LNCaP clone FGC (cell line): ENCODE results near the gene LHFPL2.
"Not testable (repeated sequence)": the region's sequence is repeated elsewhere in the genome, so short reads cannot be mapped to it uniquely, and the experiment has no call there.

Experiments
- DNase-seq: peaks from one replicate; pipeline ENCODE4 v3.0.0-alpha.2; 2011; ENCODE audit warnings: low read depth
- H3K4me3 ChIP-seq: 2 replicates; pipeline ENCODE4 v1.5.1; 2011; ENCODE audit warnings: mild to moderate bottlenecking, low read depth, low read length, control low read depth
- CTCF ChIP-seq: IDR thresholded peaks from 2 replicates; pipeline ENCODE4 v1.5.1; 2012; ENCODE audit warnings: mild to moderate bottlenecking; ENCODE audit not compliant: control insufficient read depth, insufficient read depth; ENCODE audit errors: extremely low read depth

Gene LHFPL2

GRCh38 chr5:78689540-78690252, 41.1 kb upstream of the LHFPL2 start:
- no peak for DNase-seq
- no peak for TF ChIP-seq CTCF
- no peak overlapping the region for H3K4me3 ChIP-seq

DNA sequence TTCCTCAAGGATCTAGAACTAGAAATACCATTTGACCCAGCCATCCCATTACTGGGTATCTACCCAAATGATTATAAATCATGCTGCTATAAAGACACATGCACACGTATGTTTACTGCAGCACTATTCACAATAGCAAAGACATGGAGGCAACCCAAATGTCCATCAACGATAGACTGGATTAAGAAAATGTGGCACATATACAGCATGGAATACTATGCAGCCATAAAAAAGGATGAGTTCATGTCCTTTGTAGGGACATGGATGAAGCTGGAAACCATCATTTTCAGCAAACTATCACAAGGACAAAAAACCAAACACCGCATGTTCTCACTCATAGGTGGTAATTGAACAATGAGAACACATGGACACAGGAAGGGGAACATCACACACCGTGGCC, 38.9 kb upstream of the LHFPL2 start:
- not testable (repeated sequence) for DNase-seq, H3K4me3 ChIP-seq

DNA sequence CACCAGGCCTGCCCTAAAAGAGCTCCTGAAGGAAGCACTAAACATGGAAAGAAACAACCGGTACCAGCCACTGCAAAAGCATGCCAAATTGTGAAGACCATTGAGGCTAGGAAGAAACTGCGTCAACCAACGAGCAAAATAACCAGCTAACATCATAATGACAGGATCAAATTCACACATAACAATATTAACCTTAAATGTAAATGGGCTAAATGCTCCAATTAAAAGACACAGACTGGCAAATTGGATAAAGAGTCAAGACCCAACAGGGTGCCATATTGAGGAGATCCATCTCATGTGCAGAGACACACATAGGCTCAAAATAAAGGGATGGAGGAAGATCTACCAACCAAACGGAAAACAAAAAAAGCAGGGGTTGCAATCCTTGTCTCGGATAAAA, 35.3 kb upstream of the LHFPL2 start:
- DNase-seq, H3K4me3 ChIP-seq: not testable (repeated sequence)

DNA sequence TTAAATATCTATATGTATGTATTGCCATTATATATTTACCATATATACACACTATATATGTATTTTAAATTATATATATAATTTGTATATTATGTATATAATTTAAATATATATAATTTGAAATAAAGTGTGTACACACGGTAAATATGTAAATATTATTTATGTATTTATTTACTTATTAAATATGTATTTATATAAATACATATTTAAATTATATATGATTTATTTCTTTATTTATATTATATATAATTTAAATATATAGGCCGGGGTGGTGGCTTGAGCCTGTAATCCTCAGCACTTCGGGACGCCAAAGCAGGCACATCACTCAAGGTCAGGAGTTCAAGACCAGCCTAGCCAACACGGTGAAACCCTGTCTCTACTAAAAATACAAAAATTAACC, 31.3 kb upstream of the LHFPL2 start:
- TF ChIP-seq CTCF = no peak
- DNase-seq = no peak
- H3K4me3 ChIP-seq = no peak overlapping the region

DNA sequence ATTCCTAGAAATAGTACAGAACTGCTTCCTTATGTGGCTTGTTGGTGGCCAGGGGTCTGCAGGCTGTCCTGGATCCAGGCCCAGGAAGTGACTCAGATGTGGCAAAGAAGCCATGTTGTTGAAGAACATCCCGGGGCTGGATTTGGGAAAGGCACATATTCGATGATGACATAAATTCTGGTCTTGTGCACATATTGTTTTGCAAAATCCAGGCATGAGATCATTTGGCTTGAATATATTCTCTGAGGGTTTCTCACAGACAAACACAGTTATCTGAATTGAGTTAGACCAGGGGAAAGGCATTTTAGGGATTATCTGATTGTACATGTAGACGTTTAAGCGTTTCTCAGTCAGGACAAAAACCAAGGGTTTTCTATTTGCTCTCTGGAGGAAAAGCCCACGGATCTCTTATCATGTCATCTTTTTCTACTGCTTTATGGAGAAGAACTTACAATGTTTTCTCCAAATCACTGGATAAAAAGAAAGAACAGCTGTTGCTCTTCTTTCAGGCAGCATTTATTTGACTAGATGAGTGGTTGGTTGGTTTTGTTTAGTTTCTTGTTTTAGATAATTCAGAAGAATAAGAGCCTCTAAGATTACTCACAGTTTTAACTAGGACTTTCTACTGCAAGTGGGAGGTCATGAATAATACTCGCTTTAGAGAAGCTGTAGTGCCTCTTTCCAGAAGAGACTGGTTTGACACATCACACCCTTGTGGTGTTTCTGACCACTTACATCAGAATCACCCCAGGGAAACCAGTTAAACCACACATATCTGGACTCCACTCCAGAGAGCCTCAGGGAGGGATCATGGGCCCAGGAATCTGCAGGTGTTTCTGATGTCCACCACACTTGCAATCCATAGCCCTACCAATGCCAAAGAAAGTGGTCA, 29.5 kb upstream of the LHFPL2 start:
- no peak for DNase-seq
- no peak for TF ChIP-seq CTCF
- H3K4me3 ChIP-seq = no peak overlapping the region

DNA sequence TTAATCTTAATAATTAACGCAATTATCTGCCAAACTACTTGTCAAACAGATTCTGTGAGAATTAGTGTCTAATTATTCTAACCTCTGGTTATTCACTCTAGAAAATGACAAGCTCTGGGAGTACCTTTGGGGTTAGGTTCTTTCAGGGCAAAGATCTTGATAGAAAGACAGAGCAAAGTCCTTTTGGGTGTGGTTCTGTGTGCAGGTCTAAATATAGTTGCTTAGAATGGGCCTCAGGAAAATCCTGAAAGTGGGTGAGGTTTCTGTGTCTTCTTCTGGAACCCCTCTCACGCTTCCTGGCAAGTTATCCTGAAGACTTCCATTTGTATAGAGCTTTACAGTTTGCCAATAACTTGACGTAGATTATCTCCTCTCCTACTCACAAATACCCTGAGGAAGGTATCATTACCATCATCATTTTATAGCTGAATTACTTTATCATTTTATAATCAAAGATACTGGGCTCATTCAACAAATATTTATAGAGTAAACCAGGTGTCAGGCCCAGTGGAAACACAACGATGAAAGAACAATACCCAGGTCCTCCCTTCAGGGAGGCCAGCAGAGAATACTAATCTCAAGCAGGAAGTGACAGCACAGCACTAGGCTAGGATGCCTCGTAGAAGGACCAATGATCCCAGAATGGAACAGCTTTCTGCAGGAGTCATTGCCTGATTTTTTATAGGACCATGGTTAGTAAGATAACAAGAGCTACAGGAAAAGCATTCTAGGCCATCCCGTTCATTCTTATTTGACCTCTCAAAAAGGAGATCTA, 27.6 kb upstream of the LHFPL2 start:
- H3K4me3 ChIP-seq = no peak overlapping the region
- DNase-seq = no peak
- no peak for TF ChIP-seq CTCF

- not testable (repeated sequence) for H3K4me3 ChIP-seq, DNase-seq
Measured at GRCh38 chr5:78673827-78674226, 25.3 kb upstream of the LHFPL2 start.

GRCh38 chr5:78672154-78672553, 23.6 kb upstream of the LHFPL2 start:
- TF ChIP-seq CTCF = no peak
- no peak for DNase-seq

More at GRCh38 chr5:78672154-78672553, 23.6 kb upstream of the LHFPL2 start:
- H3K4me3 ChIP-seq = no peak overlapping the region
